Fibroblast of lung (primary cell): ENCODE results near the gene SPATA22. TPM values are rescaled to one million over a fixed set of nuclear protein-coding genes. Genes with fewer than 3 reads are reported as not detected.
"Not testable (repeated sequence)": the region's sequence is repeated elsewhere in the genome, so short reads cannot be mapped to it uniquely, and the experiment has no call there.

ENCODE experiments used
- DNase-seq, 2 donors: peaks; one replicate each; pipeline versions ENCODE4 v3.0.0 to v3.0.0-alpha.2; 2010; ENCODE audit warnings: low read depth in 2 of 2
- H2AFZ ChIP-seq: 2 replicates; pipeline ENCODE4 v1.5.1; 2012; ENCODE audit warnings: low read length, control low read depth, inconsistent platforms
- H3K27ac ChIP-seq: 2 replicates; pipeline ENCODE4 v1.5.1; 2011; ENCODE audit warnings: low read length, control low read depth; ENCODE audit not compliant: insufficient read depth
- H3K27me3 ChIP-seq: 2 replicates; pipeline ENCODE4 v1.5.1; 2011; ENCODE audit warnings: mild to moderate bottlenecking, low read length; ENCODE audit not compliant: control insufficient read depth, insufficient read depth
- H3K36me3 ChIP-seq: 2 replicates; pipeline ENCODE4 v1.5.1; 2011; ENCODE audit warnings: low read length; ENCODE audit not compliant: control insufficient read depth, insufficient read depth
- H3K4me1 ChIP-seq: 2 replicates; pipeline ENCODE4 v1.5.1; 2011; ENCODE audit warnings: low read length; ENCODE audit not compliant: control insufficient read depth, insufficient read depth; ENCODE audit errors: extremely low read depth
- H3K4me2 ChIP-seq: 2 replicates; pipeline ENCODE4 v1.5.1; 2011; ENCODE audit warnings: low read length, control low read depth; ENCODE audit not compliant: insufficient read depth; ENCODE audit errors: extremely low read depth
- H3K4me3 ChIP-seq, 4 experiments: fragments of 200-600 bp in 1 of 4; sonication (generic) in 1 of 4; replicated peaks in 1 of 4; 2 replicates each; pipeline ENCODE4 v1.5.1; 2011 to 2016; ENCODE audit warnings: low read length in 4 of 4, low read depth in 3 of 4, mild to moderate bottlenecking in 3 of 4, control low read depth in 2 of 4, inconsistent platforms in 1 of 4, mixed read lengths in 1 of 4; ENCODE audit not compliant: insufficient read depth in 1 of 4; ENCODE audit errors: control extremely low read depth in 1 of 4
- H3K79me2 ChIP-seq: 2 replicates; pipeline ENCODE4 v1.5.1; 2012; ENCODE audit warnings: mild to moderate bottlenecking, low read length, inconsistent platforms; ENCODE audit not compliant: control insufficient read depth, insufficient read depth
- H3K9ac ChIP-seq: 2 replicates; pipeline ENCODE4 v1.5.1; 2011; ENCODE audit warnings: mild to moderate bottlenecking, low read length, control low read depth; ENCODE audit not compliant: insufficient read depth
- H3K9me3 ChIP-seq: 2 replicates; pipeline ENCODE4 v1.5.1; 2012; ENCODE audit warnings: low read depth, low read length; ENCODE audit not compliant: control insufficient read depth, insufficient read depth
- H4K20me1 ChIP-seq: 2 replicates; pipeline ENCODE4 v1.5.1; 2011; ENCODE audit warnings: low read length; ENCODE audit not compliant: control insufficient read depth, insufficient read depth; ENCODE audit errors: extremely low read depth
- CTCF ChIP-seq, 2 donors: IDR thresholded peaks in 1 of 2; conservative IDR thresholded peaks in 1 of 2; 1 replicate in 1 of 2; 2 replicates in 1 of 2; pipeline ENCODE4 v1.5.1; 2011 to 2012; ENCODE audit warnings: low read length in 2 of 2, control low read depth in 1 of 2, inconsistent platforms in 1 of 2, low read depth in 1 of 2, mild to moderate bottlenecking in 1 of 2
- EZH2 ChIP-seq: IDR thresholded peaks from 2 replicates; pipeline ENCODE4 v1.5.1; 2012; ENCODE audit warnings: low read length, control low read depth, mild to moderate bottlenecking; ENCODE audit errors: missing control alignments
- polyA plus RNA-seq, 2 donors: library from polyadenylated mRNA; depleted of rRNA in 1 of 2; stranded (reverse) in 1 of 2; unstranded in 1 of 2; fragments of >200 nt; gene quantifications; 2 replicates each; pipeline ENCODE4 v1.2.1, GENCODE V29; 2011 to 2012; ENCODE audit warnings: missing spikeins in 1 of 2
- total RNA-seq: library from RNA; depleted of rRNA; stranded (reverse); fragments of >200 nt; gene quantifications from 2 replicates; pipeline ENCODE4 v1.2.1, GENCODE V29; 2014

Gene SPATA22
- total and polyA plus RNA-seq, 2 donors (not counting 1 experiment from before 2014, with no cell fraction given), result 0.17 to 0.33 TPM

- no peaks in the 10 kb centered on the region for H3K79me2 ChIP-seq
- H3K9ac ChIP-seq, result no peak overlapping the region
- no peak overlapping the region for H2AFZ ChIP-seq
- no peak overlapping the region for H3K4me3 ChIP-seq
- H4K20me1 ChIP-seq, result no peaks in the 10 kb centered on the region
- no peak for DNase-seq
- no peak overlapping the region for H3K4me2 ChIP-seq
- no peaks in the 10 kb centered on the region for H3K4me1 ChIP-seq
- H3K27ac ChIP-seq, result no peak overlapping the region
- no peaks in the 10 kb centered on the region for H3K36me3 ChIP-seq
- H3K27me3 ChIP-seq, result no peaks in the 10 kb centered on the region
- TF ChIP-seq EZH2, result no peak
- TF ChIP-seq CTCF (conservative IDR thresholded peaks at IDR 0.05 in 1 of 2, IDR thresholded peaks at IDR 0.05 in 1 of 2; ENCODE audit: low read depth in 1 of 2, low read length in 2 of 2), result no peak
- H3K9me3 ChIP-seq, result no peaks in the 10 kb centered on the region
Observed at GRCh38 chr17:3400055-3400454, 71.6 kb downstream of the SPATA22 start.

GRCh38 chr17:3398310-3398709, 73.3 kb downstream of the SPATA22 start, which contains the start of gene OR1E1:
Gene OR1E1 (minus strand): TSS chr17:3398410. CDS start chr17:3398410, 0 bp downstream.
- Histone ChIP-seq H3K36me3 (no peaks in the 10 kb centered on the region), H3K4me1 (no peaks in the 10 kb centered on the region), H3K4me3 (no peak within 1 kb of the TSS), H3K79me2 (no peaks in the 10 kb centered on the region), H3K27me3 (no peaks in the 10 kb centered on the region), H2AFZ (no peak within 1 kb of the TSS), H3K9me3 (no peaks in the 10 kb centered on the region), H3K4me2 (no peak within 1 kb of the TSS), H3K27ac (no peak within 1 kb of the TSS), H3K9ac (no peak within 1 kb of the TSS), H4K20me1 (no peaks in the 10 kb centered on the region)
- TF ChIP-seq EZH2 (no peak), CTCF (conservative IDR thresholded peaks at IDR 0.05 in 1 of 2, IDR thresholded peaks at IDR 0.05 in 1 of 2; ENCODE audit: low read depth in 1 of 2, low read length in 2 of 2) (no peak)
- DNase-seq, result no peak

GRCh38 chr17:3397801-3398200, 73.8 kb downstream of the SPATA22 start:
- H3K9ac ChIP-seq, DNase-seq, H3K79me2 ChIP-seq, H3K27ac ChIP-seq, H3K4me1 ChIP-seq, H3K9me3 ChIP-seq, H4K20me1 ChIP-seq, H3K4me2 ChIP-seq, H3K36me3 ChIP-seq, H3K27me3 ChIP-seq, H2AFZ ChIP-seq, H3K4me3 ChIP-seq: not testable (repeated sequence)

Other genes with a start within 250 kb of the SPATA22 start
- gene OR3A1, start 173.5 kb downstream of the SPATA22 start, total RNA-seq, result not detected in 2 replicates
- gene OR3A1, start 173.5 kb downstream of the SPATA22 start, polyA plus RNA-seq, result 0.03 TPM in 1 of 2 replicates, not detected in the other
- gene OR3A2, start 85.5 kb downstream of the SPATA22 start, total RNA-seq, result under 0.01 TPM in 1 of 2 replicates, not detected in the other
- gene OR3A2, start 85.5 kb downstream of the SPATA22 start, polyA plus RNA-seq, result 0.03 TPM in 1 of 2 replicates, not detected in the other
- gene OR1E1, start 73.4 kb downstream of the SPATA22 start, total RNA-seq, result not detected in 2 replicates
- gene OR1E1, start 73.4 kb downstream of the SPATA22 start, polyA plus RNA-seq, result not detected in 2 replicates
- not detected in 2 replicates for gene OR3A3, start 60.4 kb downstream of the SPATA22 start, total RNA-seq
- gene OR3A3, start 60.4 kb downstream of the SPATA22 start, polyA plus RNA-seq, result not detected in 2 replicates
- gene OR1E2, start 38.0 kb downstream of the SPATA22 start, total RNA-seq, result not detected in 2 replicates
- gene OR1E2, start 38.0 kb downstream of the SPATA22 start, polyA plus RNA-seq, result not detected in 2 replicates
- gene ASPA, start 4.2 kb upstream of the SPATA22 start, total RNA-seq, result 4.6 and 5.4 TPM in 2 replicates
- gene ASPA, start 4.2 kb upstream of the SPATA22 start, polyA plus RNA-seq, result 1.3 and 1.7 TPM in 2 replicates
- 0.77 and 0.99 TPM in 2 replicates for gene TRPV3, start 86.0 kb upstream of the SPATA22 start, total RNA-seq
- gene TRPV3, start 86.0 kb upstream of the SPATA22 start, polyA plus RNA-seq, result 0.20 and 0.50 TPM in 2 replicates
- 2.3 and 2.8 TPM in 2 replicates for gene TRPV1, start 137.6 kb upstream of the SPATA22 start, total RNA-seq
- 0.60 and 0.89 TPM in 2 replicates for gene TRPV1, start 137.6 kb upstream of the SPATA22 start, polyA plus RNA-seq
- gene SHPK, start 164.4 kb upstream of the SPATA22 start, total RNA-seq, result 5.6 and 8.9 TPM in 2 replicates
- 7.2 and 9.1 TPM in 2 replicates for gene SHPK, start 164.4 kb upstream of the SPATA22 start, polyA plus RNA-seq
- gene CTNS, start 164.9 kb upstream of the SPATA22 start, total RNA-seq, result 19.2 and 24.9 TPM in 2 replicates
- gene CTNS, start 164.9 kb upstream of the SPATA22 start, polyA plus RNA-seq, result 9.6 and 10.4 TPM in 2 replicates
- gene TAX1BP3, start 196.8 kb upstream of the SPATA22 start, total RNA-seq, result 105 and 141 TPM in 2 replicates
- gene TAX1BP3, start 196.8 kb upstream of the SPATA22 start, polyA plus RNA-seq, result 121 and 149 TPM in 2 replicates
- 15.4 TPM in 2 replicates for gene EMC6, start 197.0 kb upstream of the SPATA22 start, total RNA-seq
- gene EMC6, start 197.0 kb upstream of the SPATA22 start, polyA plus RNA-seq, result 20.6 and 25.3 TPM in 2 replicates
- 0.99 and 1.0 TPM in 2 replicates for gene P2RX5, start 224.3 kb upstream of the SPATA22 start, total RNA-seq
- gene P2RX5, start 224.3 kb upstream of the SPATA22 start, polyA plus RNA-seq, result 0.79 and 1.1 TPM in 2 replicates